Adrenal gland (tissue), 5 donors: ENCODE results near the gene KAT6B.

Experiments
- POLR2A ChIP-seq, 2 donors: fragments of 450-650 bp; IDR thresholded peaks; one replicate each; pipeline ENCODE4 v1.6.1; 2017; ENCODE audit warnings: antibody characterized with exemption in 2 of 2, mild to moderate bottlenecking in 2 of 2, moderate library complexity in 1 of 2
- TF ChIP-seq, protein P1 (sequence below), 6 experiments: fragments of 450-650 bp in 4 of 6; fragments of 200-600 bp in 2 of 6; sonication (generic) in 1 of 6; IDR thresholded peaks; 1 replicate in 5 of 6; 2 replicates in 1 of 6; pipeline versions ENCODE4 v1.5.1 to v1.8.0; 2016 to 2021; ENCODE audit warnings: antibody characterized with exemption in 6 of 6, mild to moderate bottlenecking in 2 of 6, moderate library complexity in 1 of 6
- donor health status: DM: no; HTN: no; CAD: no.

DNA sequence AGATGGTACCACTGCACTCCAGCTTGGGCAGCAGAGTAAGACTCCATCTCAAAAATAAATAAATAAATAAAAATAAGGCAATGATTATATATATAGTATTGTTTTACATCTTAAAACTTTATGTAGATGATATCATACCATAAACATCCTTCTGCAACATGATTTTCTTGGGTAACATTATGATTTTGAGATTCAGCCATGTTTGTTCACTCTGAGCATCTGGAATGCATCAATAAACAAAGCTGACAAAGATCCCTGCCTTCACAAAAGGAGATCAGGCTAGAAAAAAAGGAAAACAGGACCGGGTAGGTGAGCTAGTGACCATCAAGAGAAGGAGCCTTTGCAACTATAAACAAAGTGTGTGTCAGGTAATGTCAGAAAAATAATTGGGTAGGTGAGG lies 31.9 kb upstream of the KAT6B start:
- TF ChIP-seq, protein P1, sequence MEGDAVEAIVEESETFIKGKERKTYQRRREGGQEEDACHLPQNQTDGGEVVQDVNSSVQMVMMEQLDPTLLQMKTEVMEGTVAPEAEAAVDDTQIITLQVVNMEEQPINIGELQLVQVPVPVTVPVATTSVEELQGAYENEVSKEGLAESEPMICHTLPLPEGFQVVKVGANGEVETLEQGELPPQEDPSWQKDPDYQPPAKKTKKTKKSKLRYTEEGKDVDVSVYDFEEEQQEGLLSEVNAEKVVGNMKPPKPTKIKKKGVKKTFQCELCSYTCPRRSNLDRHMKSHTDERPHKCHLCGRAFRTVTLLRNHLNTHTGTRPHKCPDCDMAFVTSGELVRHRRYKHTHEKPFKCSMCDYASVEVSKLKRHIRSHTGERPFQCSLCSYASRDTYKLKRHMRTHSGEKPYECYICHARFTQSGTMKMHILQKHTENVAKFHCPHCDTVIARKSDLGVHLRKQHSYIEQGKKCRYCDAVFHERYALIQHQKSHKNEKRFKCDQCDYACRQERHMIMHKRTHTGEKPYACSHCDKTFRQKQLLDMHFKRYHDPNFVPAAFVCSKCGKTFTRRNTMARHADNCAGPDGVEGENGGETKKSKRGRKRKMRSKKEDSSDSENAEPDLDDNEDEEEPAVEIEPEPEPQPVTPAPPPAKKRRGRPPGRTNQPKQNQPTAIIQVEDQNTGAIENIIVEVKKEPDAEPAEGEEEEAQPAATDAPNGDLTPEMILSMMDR (IDR thresholded peaks at IDR 0.05) = no peak
- no peak for TF ChIP-seq POLR2A (IDR thresholded peaks at IDR 0.05)
